Left ventricle myocardium superior (tissue), 1 donor: ENCODE results near the gene PCDH1. TPM values are rescaled to one million over a fixed set of nuclear protein-coding genes. Genes with fewer than 3 reads are reported as not detected.
"Not testable (repeated sequence)": the region's sequence is repeated elsewhere in the genome, so short reads cannot be mapped to it uniquely, and the experiment has no call there.

Experiments used
- ATAC-seq: fragments of 200-7000 bp; cut with Tn5 transposase; one replicate; pipeline ENCODE4 v1.9.1; 2020; ENCODE audit warnings: mild to moderate bottlenecking, moderate library complexity
- DNase-seq: peaks from one replicate; pipeline ENCODE4 v3.0.0-alpha.2; 2020
- intact Hi-C: fragments of 100-400 bp; cut with micrococcal nuclease; formaldehyde crosslinking; loops from one replicate; pipeline ENCODE4 v1.11.0; 2022
- long read RNA-seq: library from polyadenylated mRNA; unstranded; transcript quantifications from one replicate; pipeline ENCODE4 v2.0.0, GENCODE V29; 2021
- total RNA-seq: library from RNA; stranded (reverse); fragmentation: NEBNext Ultra II Directional; extraction: Animal tissue kit (Norgen Biotek cat#: 25700); gene quantifications from one replicate; pipeline ENCODE4 v1.2.1, GENCODE V29; 2021
- donor health status: DM: no; HTN: yes; CAD: no; lungs with severe emphysema.

Gene PCDH1
- 17.2 TPM for total RNA-seq
- long read RNA-seq, partial matches to known transcripts = 0 of 6 reads
- long read RNA-seq, other reads (novel, unspliced or antisense) = 5 of 6 reads

- intact Hi-C loops = loop anchor here (2.0 kb wide), 1 partner anchor 175 kb away; no protein-coding TSS in a partner anchor
- peak; percentile 74 for ATAC-seq
- DNase-seq = peak; percentile 67
Measured at GRCh38 chr5:141878186-141878710, at the start of gene PCDH1. TSS of gene PCDH1 (minus strand) at chr5:141878410. CDS start at chr5:141878262, 148 bp downstream.

GRCh38 chr5:141926434-141926833 is 48.2 kb upstream of the PCDH1 start:
- ATAC-seq (no peak), DNase-seq (no peak)
- intact Hi-C loops = no loop called here

DNA sequence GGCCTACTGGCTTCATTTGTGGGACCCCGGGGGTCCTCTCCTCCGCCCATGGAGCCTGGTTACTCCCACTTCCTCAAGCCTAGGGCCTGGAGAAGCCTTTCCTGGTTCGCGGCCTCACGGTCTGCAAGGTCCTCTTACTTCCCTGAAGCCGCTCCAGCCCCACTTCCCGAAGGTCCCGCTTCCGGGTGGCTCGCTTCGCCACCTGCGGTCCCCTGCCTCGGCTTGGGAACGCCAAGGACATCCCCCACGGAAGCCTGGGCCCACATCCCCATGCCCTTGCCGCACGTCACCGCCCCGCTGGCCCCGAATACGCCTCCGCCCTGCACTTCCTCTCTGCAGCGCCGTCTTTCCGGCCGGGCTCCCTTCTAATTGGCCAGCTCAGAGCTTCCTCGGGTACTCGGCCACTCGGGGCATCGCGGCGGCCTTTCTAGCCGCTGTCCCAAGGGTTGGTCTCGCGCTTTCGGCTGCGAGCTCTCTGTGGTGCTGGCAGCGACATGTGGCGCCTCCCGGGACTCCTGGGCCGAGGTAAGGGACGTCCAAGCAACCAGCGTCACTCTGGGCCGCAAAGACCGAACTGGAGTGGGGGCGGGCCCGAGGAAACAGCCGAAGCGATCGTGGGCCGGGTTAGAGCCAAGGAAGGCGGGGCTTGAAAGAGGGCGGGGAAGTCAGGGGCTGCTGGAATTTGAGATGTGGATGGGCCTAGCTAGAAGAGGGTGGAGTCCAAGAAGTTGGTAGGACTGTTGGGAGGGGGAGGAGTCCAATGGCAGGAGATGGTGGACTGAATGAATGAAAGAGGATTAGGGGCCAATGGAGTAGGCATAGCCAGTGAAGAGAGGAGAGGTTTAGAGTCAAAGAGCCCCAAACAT is 45.5 kb upstream of the PCDH1 start, which contains the start of gene DELE1:
Gene DELE1, plus strand, starts transcription at position 424 of the 866 bp plus-strand sequence. Its CDS starts 71 bp downstream, at position 495.
- intact Hi-C loops = no loop called here
- DNase-seq (peak; percentile 97), ATAC-seq (peak; percentile 99)

GRCh38 chr5:141922827-141923447 is 44.7 kb upstream of the PCDH1 start:
- DNase-seq, intact Hi-C loops: not testable (repeated sequence)
- ATAC-seq = peak; percentile 15

DNA sequence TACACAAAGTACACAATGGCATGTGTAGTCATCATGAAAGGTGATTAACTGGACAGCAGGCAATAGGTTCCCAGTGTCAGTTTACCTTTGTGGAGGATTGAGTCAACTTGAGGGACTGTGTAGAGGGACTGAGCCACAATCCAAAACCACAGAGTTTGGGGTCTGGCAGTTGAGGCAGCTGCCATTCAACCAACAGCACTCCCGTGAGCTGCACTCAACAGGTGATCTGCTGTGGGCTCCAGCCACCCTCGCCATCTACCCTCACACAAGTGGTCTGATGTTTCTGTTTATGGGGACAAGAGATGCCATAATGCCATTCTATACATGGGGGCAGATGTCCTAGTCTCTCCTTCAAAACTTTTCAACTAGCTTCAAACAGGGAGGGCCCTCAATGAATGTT is 42.6 kb upstream of the PCDH1 start:
- ATAC-seq (no peak), DNase-seq (no peak)
- intact Hi-C loops = no loop called here

DNA sequence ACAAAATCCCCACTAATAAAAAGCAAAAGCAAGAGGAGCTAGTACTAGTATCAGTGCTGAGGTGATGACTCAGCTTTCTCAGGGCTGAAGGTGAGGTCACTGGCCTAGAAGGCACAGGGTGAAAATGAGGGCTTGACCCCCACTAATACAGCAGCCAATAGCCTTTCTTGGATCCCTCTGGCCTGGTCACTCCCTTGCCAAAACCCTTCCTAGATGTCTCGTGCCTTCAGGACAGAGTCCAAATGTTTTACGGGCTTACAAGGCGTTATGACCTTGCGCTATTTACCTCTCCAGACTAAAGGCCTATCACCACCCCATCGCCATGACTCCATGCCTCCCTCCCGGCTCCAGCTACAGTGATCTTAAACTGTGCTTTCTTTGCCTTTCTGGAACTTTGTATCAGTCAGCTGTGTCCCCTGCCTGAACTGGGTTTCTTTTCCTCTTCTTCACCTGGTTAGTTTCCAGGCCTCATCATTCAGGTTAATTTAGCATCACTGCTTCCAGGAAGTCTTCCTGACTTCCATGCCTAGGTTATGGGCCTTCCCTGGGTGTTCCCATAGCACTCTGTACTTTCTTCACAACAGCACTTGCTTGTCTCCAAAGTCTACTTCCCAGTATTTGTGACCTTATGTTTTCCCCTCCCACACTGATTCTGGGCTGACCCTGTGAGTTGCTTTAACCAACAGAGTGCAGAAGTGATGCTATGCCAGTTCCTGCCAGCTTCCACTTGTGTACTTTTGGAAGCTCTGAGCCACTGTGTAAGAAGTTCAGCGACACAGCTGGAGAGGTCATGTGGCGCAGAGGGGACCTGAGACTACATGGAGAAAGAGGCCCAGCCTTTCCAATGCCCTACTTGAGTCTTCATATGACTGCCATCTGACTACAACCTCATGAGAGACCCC is 41.3 kb upstream of the PCDH1 start:
- DNase-seq (no peak), ATAC-seq (no peak)
- intact Hi-C loops = no loop called here

DNA sequence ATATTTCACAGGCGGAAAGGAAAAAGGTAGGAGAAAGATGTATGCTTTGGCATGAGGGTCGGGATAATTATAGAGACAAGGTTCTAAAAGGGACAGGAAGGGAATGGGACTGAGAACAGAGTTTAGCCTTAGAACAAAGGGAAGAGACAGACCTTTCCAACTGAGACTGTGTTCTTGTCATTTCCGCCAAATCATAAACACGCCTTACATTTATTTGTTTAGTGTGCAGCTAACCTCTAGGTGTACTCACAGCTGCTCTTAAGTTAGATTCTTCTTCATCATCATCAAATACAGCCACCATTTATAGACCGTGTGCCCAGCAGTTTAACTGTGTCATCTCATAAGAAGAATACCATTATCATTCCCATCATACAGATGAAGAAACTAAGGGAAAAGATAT is 39.5 kb upstream of the PCDH1 start:
- intact Hi-C loops = no loop called here
- ATAC-seq (no peak), DNase-seq (no peak)

DNA sequence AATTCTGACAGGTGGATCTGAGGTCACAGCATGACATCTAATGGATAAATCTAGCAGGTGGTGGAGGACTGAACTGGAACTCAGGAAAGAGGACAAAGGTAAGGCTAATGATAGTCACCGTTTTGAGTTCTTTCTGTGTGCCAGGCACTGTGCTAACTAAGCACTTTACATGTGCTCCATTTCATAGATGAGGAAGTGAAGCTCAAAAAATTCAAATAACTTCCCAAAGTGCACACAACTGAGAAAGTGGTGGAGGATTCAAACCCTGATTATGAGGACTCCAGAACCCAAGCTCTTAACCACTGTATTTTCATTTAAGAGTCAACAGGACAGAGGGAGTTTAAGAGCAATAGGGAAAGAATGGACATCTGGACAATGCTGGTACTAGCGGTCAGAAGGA is 38.3 kb upstream of the PCDH1 start:
- intact Hi-C loops = no loop called here
- ATAC-seq = no peak
- no peak for DNase-seq

- DNase-seq (peak; percentile 47), ATAC-seq (peak; percentile 88)
- intact Hi-C loops = no loop called here
Measured at GRCh38 chr5:141915881-141916336, 37.7 kb upstream of the PCDH1 start.

DNA sequence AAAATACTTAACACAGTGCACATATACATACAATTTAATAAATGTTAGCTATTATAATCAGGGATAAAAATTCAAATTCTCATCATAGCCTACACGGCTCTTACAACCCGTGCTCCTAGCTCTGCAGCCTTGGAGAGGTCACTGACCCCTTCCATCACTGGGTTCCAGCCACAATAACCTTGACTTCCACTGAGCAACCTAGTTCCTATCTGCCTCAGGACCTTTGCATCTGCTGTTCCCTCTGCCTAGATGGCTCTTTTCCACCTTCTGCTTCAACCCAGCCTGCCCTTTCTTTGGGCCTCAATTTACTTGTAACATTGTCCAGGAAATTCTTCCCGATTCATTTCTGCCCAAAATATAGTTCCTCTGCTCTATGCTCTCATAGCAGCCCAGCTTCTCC is 36.6 kb upstream of the PCDH1 start:
- no peak for ATAC-seq
- no peak for DNase-seq
- intact Hi-C loops = no loop called here

DNA sequence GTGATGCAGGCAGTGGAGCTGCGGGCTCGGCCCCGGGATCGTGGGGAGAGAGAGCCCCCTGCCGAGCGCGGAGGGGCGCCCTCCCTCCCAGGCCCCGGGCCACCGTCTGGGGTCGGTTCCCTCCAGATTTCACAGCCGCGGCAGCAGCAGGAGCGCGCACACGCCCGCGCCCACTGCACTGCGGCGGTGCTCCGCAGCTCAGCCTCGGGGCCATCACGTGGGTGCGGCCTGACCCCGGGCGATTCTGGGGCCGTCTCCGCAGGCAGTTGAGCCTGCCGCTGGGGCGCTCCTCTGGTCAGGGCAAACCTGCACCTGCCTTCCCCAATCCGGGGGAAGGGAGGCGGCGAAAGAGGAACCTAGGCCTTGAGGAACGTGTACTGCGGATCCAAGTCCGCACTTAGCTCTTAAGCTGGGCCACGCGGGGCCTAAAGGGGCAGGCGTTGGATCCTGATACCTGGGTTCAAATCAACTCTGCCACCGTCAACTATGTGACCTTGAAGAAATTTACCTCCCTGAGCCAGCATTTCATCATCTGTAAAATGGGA is 36.1 kb upstream of the PCDH1 start:
- DNase-seq (peak; percentile 73), ATAC-seq (peak; percentile 78)
- intact Hi-C loops = no loop called here

DNA sequence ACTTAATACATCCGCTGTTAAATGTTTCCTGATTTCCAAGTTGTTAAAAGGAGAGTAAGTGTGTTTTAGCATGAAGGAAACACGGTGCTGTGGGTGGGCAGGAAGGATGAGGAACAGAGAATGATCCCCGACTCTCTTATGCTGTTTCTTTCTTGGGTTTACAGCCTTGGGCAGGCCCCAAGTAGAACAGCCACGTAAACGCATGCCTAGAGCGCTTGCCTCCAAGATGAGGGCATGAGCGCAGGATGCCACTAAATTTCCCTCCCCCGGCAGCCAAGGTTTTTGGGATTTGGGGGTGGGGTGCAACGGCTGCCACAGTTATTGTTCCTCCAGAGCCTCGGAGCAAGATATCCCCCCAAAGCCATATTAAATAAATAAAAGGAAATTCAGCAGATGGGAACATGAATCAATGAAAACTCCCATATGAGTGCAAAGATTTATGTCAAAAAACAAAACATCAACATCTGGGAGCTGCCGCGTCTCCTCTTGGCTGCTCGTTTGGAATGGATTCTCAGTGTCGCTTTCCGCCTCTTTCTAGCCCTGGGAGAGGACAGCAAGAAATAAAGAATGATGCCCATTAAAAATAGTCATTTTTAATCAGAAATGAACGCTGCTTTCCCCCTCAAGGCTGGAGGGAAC is 35.5 kb upstream of the PCDH1 start:
- ATAC-seq (no peak), DNase-seq (no peak)
- intact Hi-C loops = no loop called here

DNA sequence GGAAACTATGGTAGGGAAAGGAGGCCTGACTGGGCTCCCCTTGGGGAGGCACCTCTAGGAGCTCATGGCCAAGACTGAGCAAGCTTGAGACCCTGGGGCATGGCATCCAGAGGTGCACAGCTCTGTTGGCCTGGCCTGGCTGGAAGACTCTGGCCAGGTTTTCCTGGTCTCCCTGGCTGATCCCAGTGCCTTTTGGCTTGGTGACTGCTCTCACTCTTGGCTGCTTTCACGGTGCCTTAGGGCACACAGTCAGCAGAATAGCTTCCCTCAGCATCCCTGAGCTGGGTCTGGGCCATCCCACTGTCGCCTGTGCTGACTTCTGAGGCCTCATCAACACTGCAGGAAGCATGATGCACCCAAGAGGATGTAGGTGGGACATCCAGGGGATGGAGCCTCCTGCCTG is 32.1 kb upstream of the PCDH1 start:
- DNase-seq = no peak
- intact Hi-C loops = no loop called here
- peak; percentile 20 for ATAC-seq

DNA sequence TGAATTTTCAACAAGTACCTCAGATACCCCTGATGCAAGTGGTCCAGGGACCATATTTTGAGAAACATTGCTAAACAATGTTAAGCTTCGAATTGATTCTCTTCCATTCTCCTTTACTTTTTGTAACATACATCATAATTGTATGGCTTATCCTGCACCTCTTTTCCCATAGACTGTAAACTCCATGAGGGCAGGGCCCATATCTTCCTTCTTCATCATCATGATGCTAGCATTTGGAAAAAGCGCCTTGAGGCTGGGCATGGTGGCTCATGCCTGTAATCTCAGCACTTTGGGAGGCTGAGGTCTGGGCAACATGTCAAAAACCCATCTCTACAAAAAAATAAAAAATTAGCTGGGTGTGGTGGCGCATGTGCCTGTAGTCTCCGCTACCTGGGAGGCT is 31.0 kb upstream of the PCDH1 start:
- intact Hi-C loops = no loop called here
- DNase-seq = no peak
- no peak for ATAC-seq

DNA sequence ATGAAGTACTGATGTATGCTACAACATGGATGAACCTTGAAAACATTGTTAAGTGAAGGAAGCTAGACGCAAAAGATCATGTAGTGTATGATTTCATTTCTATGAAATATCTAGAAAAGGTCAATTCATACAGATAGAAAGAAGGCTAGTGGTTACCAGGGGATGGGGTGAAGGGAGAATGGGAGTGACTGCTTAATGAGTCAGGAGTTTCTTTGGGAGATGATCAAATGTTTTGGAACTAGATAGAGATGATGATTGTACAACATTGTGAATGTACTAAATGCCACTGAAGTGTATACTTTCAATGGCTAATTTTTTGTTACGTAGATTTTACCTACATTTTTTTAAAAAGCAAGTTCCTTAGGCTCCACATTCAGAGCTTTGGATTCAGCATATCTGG is 30.6 kb upstream of the PCDH1 start:
- intact Hi-C loops = no loop called here
- no peak for DNase-seq
- no peak for ATAC-seq

DNA sequence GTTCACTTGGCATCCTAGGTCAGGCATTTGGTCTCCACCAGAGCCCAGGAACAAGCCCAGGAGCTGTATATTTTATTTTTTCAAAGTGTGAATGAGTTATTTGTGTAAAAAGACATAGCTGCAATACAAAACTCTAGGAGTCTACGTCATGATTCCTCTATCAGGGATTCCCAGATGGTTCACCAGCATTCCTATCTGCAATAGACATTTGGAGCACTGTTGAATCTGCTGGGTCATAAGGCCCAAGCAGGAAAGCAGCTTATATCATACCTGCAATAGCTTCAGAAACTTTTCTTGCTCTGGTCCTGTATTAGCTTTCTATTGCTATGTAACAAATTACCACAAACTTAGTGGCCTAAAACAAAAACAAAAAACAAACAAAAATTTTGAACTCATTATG is 28.8 kb upstream of the PCDH1 start:
- DNase-seq (no peak), ATAC-seq (no peak)
- intact Hi-C loops = no loop called here

- intact Hi-C loops = no loop called here
- ATAC-seq (no peak), DNase-seq (no peak)
Measured at GRCh38 chr5:141906517-141906916, 28.3 kb upstream of the PCDH1 start.

GRCh38 chr5:141904551-141904950 is 26.3 kb upstream of the PCDH1 start:
- no peak for ATAC-seq
- intact Hi-C loops = no loop called here
- no peak for DNase-seq
